Activated T-cell treated with anti-CD3 and anti-CD28 coated beads, Interleukin-2, amount 50 U/mL, for 24 hours (primary cell): ENCODE data around the gene B4GALT1.
"Not testable (repeated sequence)": the region's sequence is repeated elsewhere in the genome, so short reads cannot be mapped to it uniquely, and the experiment has no call there.

ENCODE experiments used
- DNase-seq: peaks from one replicate; pipeline ENCODE4 v3.0.0-alpha.2; 2020
- H3K27ac Mint-ChIP-seq: 2 replicates; pipeline ENCODE4 v1.8.0; 2020; ENCODE audit warnings: mild to moderate bottlenecking, mixed read lengths
- H3K27me3 Mint-ChIP-seq: 2 replicates; pipeline ENCODE4 v1.8.0; 2020; ENCODE audit warnings: mixed read lengths
- H3K36me3 Mint-ChIP-seq: 2 replicates; pipeline ENCODE4 v1.8.0; 2020; ENCODE audit warnings: low read depth, mixed read lengths
- H3K4me1 Mint-ChIP-seq: 2 replicates; pipeline ENCODE4 v1.8.0; 2020; ENCODE audit warnings: low read depth, mixed read lengths
- H3K4me3 Mint-ChIP-seq: 2 replicates; pipeline ENCODE4 v1.8.0; 2020; ENCODE audit warnings: mild to moderate bottlenecking, moderate library complexity, mixed read lengths
- H3K9me3 Mint-ChIP-seq: 2 replicates; pipeline ENCODE4 v1.8.0; 2020; ENCODE audit warnings: mixed read lengths

The B4GALT1 gene

GRCh38 chr9:33161011-33161588, 6.0 kb downstream of the B4GALT1 start:
- Mint-ChIP-seq H3K4me3 (peak overlapping the region; percentile 65), H3K4me1 (peaks cover 91% of the 10 kb centered on the region), H3K36me3 (peaks cover 18% of the 10 kb centered on the region), H3K27me3 (no peaks in the 10 kb centered on the region), H3K9me3 (no peaks in the 10 kb centered on the region), H3K27ac (peak overlapping the region; percentile 97)
- DNase-seq: peak; percentile 57

- not testable (repeated sequence) for H3K27me3 Mint-ChIP-seq, H3K9me3 Mint-ChIP-seq, DNase-seq
- peaks cover 13% of the 10 kb centered on the region for H3K36me3 Mint-ChIP-seq
- H3K4me3 Mint-ChIP-seq: peak overlapping the region; percentile 65
- H3K27ac Mint-ChIP-seq: peak overlapping the region; percentile 97
- H3K4me1 Mint-ChIP-seq: peaks cover 95% of the 10 kb centered on the region
Measured at GRCh38 chr9:33160446-33160845, 6.7 kb downstream of the B4GALT1 start.

GRCh38 chr9:33159777-33160127, 7.4 kb downstream of the B4GALT1 start:
- peaks cover 10% of the 10 kb centered on the region for H3K36me3 Mint-ChIP-seq
- H3K4me3 Mint-ChIP-seq: peak overlapping the region; percentile 65
- peak; percentile 78 for DNase-seq
- H3K27me3 Mint-ChIP-seq: no peaks in the 10 kb centered on the region
- H3K27ac Mint-ChIP-seq: peak overlapping the region; percentile 97
- no peaks in the 10 kb centered on the region for H3K9me3 Mint-ChIP-seq
- peaks cover 95% of the 10 kb centered on the region for H3K4me1 Mint-ChIP-seq

- Mint-ChIP-seq H3K36me3 (peaks cover 7% of the 10 kb centered on the region), H3K4me3 (peak overlapping the region; percentile 65), H3K9me3 (no peaks in the 10 kb centered on the region), H3K27ac (peak overlapping the region; percentile 97), H3K4me1 (peaks cover 96% of the 10 kb centered on the region), H3K27me3 (no peaks in the 10 kb centered on the region)
- peak; percentile 41 for DNase-seq
Measured at GRCh38 chr9:33158843-33159776, 8.0 kb downstream of the B4GALT1 start.

- no peak for DNase-seq
- Mint-ChIP-seq H3K27me3 (no peaks in the 10 kb centered on the region), H3K27ac (peak overlapping the region; percentile 97), H3K9me3 (no peaks in the 10 kb centered on the region), H3K4me3 (peak overlapping the region; percentile 65), H3K4me1 (peaks cover 95% of the 10 kb centered on the region), H3K36me3 (peaks cover 6% of the 10 kb centered on the region)
Measured at GRCh38 chr9:33157960-33158842, 8.9 kb downstream of the B4GALT1 start.

GRCh38 chr9:33155393-33155792, 11.7 kb downstream of the B4GALT1 start:
- Mint-ChIP-seq H3K4me3 (no peak overlapping the region), H3K27me3 (no peaks in the 10 kb centered on the region), H3K27ac (peak overlapping the region; percentile 66), H3K9me3 (no peaks in the 10 kb centered on the region), H3K36me3 (peaks cover 6% of the 10 kb centered on the region), H3K4me1 (peaks cover 92% of the 10 kb centered on the region)
- no peak for DNase-seq

- H3K36me3 Mint-ChIP-seq: peaks cover 6% of the 10 kb centered on the region
- no peaks in the 10 kb centered on the region for H3K27me3 Mint-ChIP-seq
- no peak for DNase-seq
- H3K4me1 Mint-ChIP-seq: peaks cover 87% of the 10 kb centered on the region
- peak overlapping the region; percentile 37 for H3K27ac Mint-ChIP-seq
- no peaks in the 10 kb centered on the region for H3K9me3 Mint-ChIP-seq
- H3K4me3 Mint-ChIP-seq: no peak overlapping the region
Measured at GRCh38 chr9:33154371-33154770, 12.8 kb downstream of the B4GALT1 start.

- Mint-ChIP-seq H3K4me1 (peaks cover 84% of the 10 kb centered on the region), H3K36me3 (peaks cover 6% of the 10 kb centered on the region), H3K9me3 (no peaks in the 10 kb centered on the region), H3K4me3 (no peak overlapping the region), H3K27me3 (no peaks in the 10 kb centered on the region), H3K27ac (peak overlapping the region; percentile 83)
- no peak for DNase-seq
Measured at GRCh38 chr9:33153666-33154065, 13.5 kb downstream of the B4GALT1 start.

GRCh38 chr9:33153001-33153400, 14.1 kb downstream of the B4GALT1 start:
- Mint-ChIP-seq H3K9me3 (no peaks in the 10 kb centered on the region), H3K4me3 (no peak overlapping the region), H3K27me3 (no peaks in the 10 kb centered on the region), H3K27ac (peak overlapping the region; percentile 83), H3K36me3 (peaks cover 10% of the 10 kb centered on the region), H3K4me1 (peaks cover 84% of the 10 kb centered on the region)
- DNase-seq: no peak

GRCh38 chr9:33151601-33152000, 15.5 kb downstream of the B4GALT1 start:
- Mint-ChIP-seq H3K4me3 (no peak overlapping the region), H3K4me1 (peaks cover 83% of the 10 kb centered on the region), H3K27me3 (no peaks in the 10 kb centered on the region), H3K36me3 (peaks cover 15% of the 10 kb centered on the region), H3K27ac (no peak overlapping the region), H3K9me3 (no peaks in the 10 kb centered on the region)
- no peak for DNase-seq

- peaks cover 15% of the 10 kb centered on the region for H3K36me3 Mint-ChIP-seq
- H3K9me3 Mint-ChIP-seq: no peaks in the 10 kb centered on the region
- no peak overlapping the region for H3K4me3 Mint-ChIP-seq
- DNase-seq: peak; percentile 7
- peak overlapping the region; percentile 41 for H3K27ac Mint-ChIP-seq
- H3K27me3 Mint-ChIP-seq: no peaks in the 10 kb centered on the region
- peaks cover 84% of the 10 kb centered on the region for H3K4me1 Mint-ChIP-seq
Measured at GRCh38 chr9:33151007-33151557, 16.1 kb downstream of the B4GALT1 start.

GRCh38 chr9:33148367-33149014, 18.6 kb downstream of the B4GALT1 start:
- H3K27ac Mint-ChIP-seq: no peak overlapping the region
- no peaks in the 10 kb centered on the region for H3K27me3 Mint-ChIP-seq
- no peak overlapping the region for H3K4me3 Mint-ChIP-seq
- peaks cover 11% of the 10 kb centered on the region for H3K36me3 Mint-ChIP-seq
- no peak for DNase-seq
- peaks cover 82% of the 10 kb centered on the region for H3K4me1 Mint-ChIP-seq
- H3K9me3 Mint-ChIP-seq: no peaks in the 10 kb centered on the region

- no peak for DNase-seq
- H3K4me3 Mint-ChIP-seq: no peak overlapping the region
- H3K36me3 Mint-ChIP-seq: peaks cover 11% of the 10 kb centered on the region
- no peaks in the 10 kb centered on the region for H3K9me3 Mint-ChIP-seq
- no peak overlapping the region for H3K27ac Mint-ChIP-seq
- H3K4me1 Mint-ChIP-seq: peaks cover 79% of the 10 kb centered on the region
- H3K27me3 Mint-ChIP-seq: no peaks in the 10 kb centered on the region
Measured at GRCh38 chr9:33147416-33148169, 19.5 kb downstream of the B4GALT1 start.
